ENCODE results near the gene CCDC194.

The CCDC194 gene

GRCh38 chr19:17347361-17347760 is 46.6 kb downstream of the CCDC194 start:
- Histone ChIP-seq H3K4me3 (ENCODE audit: extremely low read depth, insufficient read depth, low read length, poor library complexity, severe bottlenecking) (no peak overlapping the region), H3K9me3 (ENCODE audit: control insufficient read depth, low read length) (no peaks in the 10 kb centered on the region), H3K36me3 (ENCODE audit: control insufficient read depth, insufficient read depth, low read length) (peaks cover 9% of the 10 kb centered on the region), H3K4me1 (ENCODE audit: control insufficient read depth, insufficient read depth, low read length, poor library complexity, severe bottlenecking) (peaks cover 20% of the 10 kb centered on the region), H3K27ac (ENCODE audit: low read depth, low read length, severe bottlenecking) (peak overlapping the region; percentile 26)
- WGBS, 2 experiments (ENCODE audit: insufficient coverage in 2 of 2), result 82% methylated on average over 3 of the region's 6 CpGs; no CpG with 5 or more reads in 1 of the 2 experiments

GRCh38 chr19:17346109-17346671 is 47.8 kb downstream of the CCDC194 start:
- H3K9me3 ChIP-seq (ENCODE audit: control insufficient read depth, low read length), result no peaks in the 10 kb centered on the region
- no peak overlapping the region for H3K27ac ChIP-seq (ENCODE audit: low read depth, low read length, severe bottlenecking)
- H3K4me3 ChIP-seq (ENCODE audit: extremely low read depth, insufficient read depth, low read length, poor library complexity, severe bottlenecking), result no peak overlapping the region
- peaks cover 21% of the 10 kb centered on the region for H3K36me3 ChIP-seq (ENCODE audit: control insufficient read depth, insufficient read depth, low read length)
- peaks cover 16% of the 10 kb centered on the region for H3K4me1 ChIP-seq (ENCODE audit: control insufficient read depth, insufficient read depth, low read length, poor library complexity, severe bottlenecking)
- 22 to 23% methylated on average over 20 to 23 of the region's 24 CpGs for WGBS, 2 experiments (ENCODE audit: insufficient coverage in 2 of 2)

GRCh38 chr19:17341845-17342244 is 52.2 kb downstream of the CCDC194 start:
- Histone ChIP-seq H3K4me1 (ENCODE audit: control insufficient read depth, insufficient read depth, low read length, poor library complexity, severe bottlenecking) (no peaks in the 10 kb centered on the region), H3K9me3 (ENCODE audit: control insufficient read depth, low read length) (no peaks in the 10 kb centered on the region), H3K36me3 (ENCODE audit: control insufficient read depth, insufficient read depth, low read length) (peaks cover 35% of the 10 kb centered on the region), H3K27ac (ENCODE audit: low read depth, low read length, severe bottlenecking) (no peak overlapping the region), H3K4me3 (ENCODE audit: extremely low read depth, insufficient read depth, low read length, poor library complexity, severe bottlenecking) (no peak overlapping the region)
- WGBS, 2 experiments (ENCODE audit: insufficient coverage in 2 of 2), result 95 to 100% methylated on average over 3 to 5 of the region's 7 CpGs

DNA sequence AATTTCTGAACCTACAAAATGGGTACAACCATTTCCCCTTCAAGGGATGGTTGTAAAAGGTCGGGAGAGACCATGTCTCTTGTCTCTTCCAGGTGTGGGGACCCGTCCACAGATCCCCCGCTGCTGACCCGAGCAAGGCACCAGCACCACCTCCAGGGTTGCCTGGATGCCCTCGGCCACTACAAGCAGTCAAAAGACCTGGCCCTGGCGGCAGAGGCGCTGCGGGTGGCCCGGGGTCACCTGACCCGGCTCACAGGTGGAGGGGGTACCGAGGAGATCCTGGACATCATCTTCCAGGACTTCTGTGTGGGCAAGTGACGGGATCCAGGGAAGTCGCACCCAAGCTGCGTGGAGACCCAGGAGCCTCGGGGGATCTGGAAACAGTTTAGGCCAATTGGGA is 52.6 kb downstream of the CCDC194 start:
- Histone ChIP-seq H3K27ac (ENCODE audit: low read depth, low read length, severe bottlenecking) (no peak overlapping the region), H3K36me3 (ENCODE audit: control insufficient read depth, insufficient read depth, low read length) (peaks cover 35% of the 10 kb centered on the region), H3K4me3 (ENCODE audit: extremely low read depth, insufficient read depth, low read length, poor library complexity, severe bottlenecking) (no peak overlapping the region), H3K9me3 (ENCODE audit: control insufficient read depth, low read length) (no peaks in the 10 kb centered on the region), H3K4me1 (ENCODE audit: control insufficient read depth, insufficient read depth, low read length, poor library complexity, severe bottlenecking) (no peaks in the 10 kb centered on the region)
- 94 to 95% methylated on average over 15 of the region's 15 CpGs for WGBS, 2 experiments (ENCODE audit: insufficient coverage in 2 of 2)

- Histone ChIP-seq H3K4me3 (ENCODE audit: extremely low read depth, insufficient read depth, low read length, poor library complexity, severe bottlenecking) (no peak overlapping the region), H3K4me1 (ENCODE audit: control insufficient read depth, insufficient read depth, low read length, poor library complexity, severe bottlenecking) (no peaks in the 10 kb centered on the region), H3K9me3 (ENCODE audit: control insufficient read depth, low read length) (no peaks in the 10 kb centered on the region), H3K27ac (ENCODE audit: low read depth, low read length, severe bottlenecking) (no peak overlapping the region), H3K36me3 (ENCODE audit: control insufficient read depth, insufficient read depth, low read length) (peaks cover 35% of the 10 kb centered on the region)
- 73 to 77% methylated on average over 15 of the region's 17 CpGs for WGBS, 2 experiments (ENCODE audit: insufficient coverage in 2 of 2)
These were observed 53.1 kb downstream of the CCDC194 start for GRCh38 chr19:17340871-17341357.
